ENCODE results near the gene IRS2.
A peak's percentile ranks its signal among the peaks of the same experiment; 100 is the strongest.

Gene IRS2

DNA sequence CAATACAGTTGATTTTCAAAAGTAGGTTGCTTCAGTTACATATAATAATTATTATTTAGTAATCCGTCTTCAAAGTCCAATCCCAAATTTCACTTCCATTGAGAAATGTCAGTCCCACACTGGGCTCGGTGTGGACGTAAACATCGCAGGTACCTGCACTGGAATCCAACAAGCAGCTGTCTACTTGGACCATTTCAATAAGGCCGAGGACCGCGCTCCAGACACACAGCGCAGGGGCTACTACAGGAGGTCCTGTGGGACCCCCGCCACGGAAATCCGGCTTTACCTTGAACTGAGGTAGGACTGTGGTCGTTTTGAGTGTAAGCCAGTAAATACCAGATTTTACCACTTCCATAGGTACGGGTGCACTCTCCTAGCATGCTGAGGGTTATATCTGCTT lies 30.8 kb downstream of the IRS2 start:
- Mint-ChIP-seq H3K27ac (no peak overlapping the region), H3K27me3 (ENCODE audit: low read depth) (no peaks in the 10 kb centered on the region), H3K4me3 (no peak overlapping the region), H3K4me1 (no peaks in the 10 kb centered on the region), H3K9me3 (no peaks in the 10 kb centered on the region), H3K36me3 (ENCODE audit: low read depth) (peaks cover 46% of the 10 kb centered on the region)
- no peak for TF ChIP-seq CTCF (IDR thresholded peaks at IDR 0.05; ENCODE audit: unreplicated experiment in 3 of 3)

GRCh38 chr13:109751477-109751876 lies 34.9 kb downstream of the IRS2 start:
- H3K4me3 Mint-ChIP-seq, result no peak overlapping the region
- no peak overlapping the region for H3K27ac Mint-ChIP-seq
- H3K9me3 Mint-ChIP-seq, result no peaks in the 10 kb centered on the region
- no peaks in the 10 kb centered on the region for H3K27me3 Mint-ChIP-seq (ENCODE audit: low read depth)
- no peaks in the 10 kb centered on the region for H3K4me1 Mint-ChIP-seq
- peaks cover 43% of the 10 kb centered on the region for H3K36me3 Mint-ChIP-seq (ENCODE audit: low read depth)
- no peak for TF ChIP-seq CTCF (IDR thresholded peaks at IDR 0.05; ENCODE audit: unreplicated experiment in 3 of 3)

DNA sequence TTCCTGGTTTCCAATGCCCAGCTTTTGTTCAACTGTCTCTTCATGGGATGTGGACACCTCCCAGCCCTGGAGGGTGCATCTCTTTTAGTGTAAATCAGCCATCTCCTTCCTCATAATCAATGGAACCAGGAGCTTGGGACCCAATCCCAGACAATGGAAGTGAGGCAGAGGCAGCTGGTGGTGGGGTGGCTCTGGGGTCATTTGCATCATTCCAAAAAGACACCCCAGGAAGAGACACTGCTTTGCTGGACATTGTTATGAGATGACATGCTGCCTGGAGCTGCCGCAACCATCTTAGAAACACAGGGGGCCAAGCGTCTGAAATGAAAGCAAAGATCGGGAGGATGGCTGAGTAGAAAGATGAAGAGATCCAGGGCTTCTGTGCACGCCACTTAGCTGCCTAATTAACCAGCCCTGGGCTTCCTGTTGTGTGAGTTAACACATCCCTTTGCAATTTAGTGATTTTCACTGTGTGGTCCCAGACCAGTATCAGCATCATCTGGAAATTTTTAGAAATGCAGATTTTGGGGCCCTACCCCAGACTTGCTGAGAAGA lies 36.1 kb downstream of the IRS2 start:
- Mint-ChIP-seq H3K36me3 (ENCODE audit: low read depth) (peaks cover 38% of the 10 kb centered on the region), H3K4me1 (no peaks in the 10 kb centered on the region), H3K9me3 (no peaks in the 10 kb centered on the region), H3K4me3 (no peak overlapping the region), H3K27me3 (ENCODE audit: low read depth) (peaks cover 3% of the 10 kb centered on the region), H3K27ac (no peak overlapping the region)
- no peak for TF ChIP-seq CTCF (IDR thresholded peaks at IDR 0.05; ENCODE audit: unreplicated experiment in 3 of 3)

DNA sequence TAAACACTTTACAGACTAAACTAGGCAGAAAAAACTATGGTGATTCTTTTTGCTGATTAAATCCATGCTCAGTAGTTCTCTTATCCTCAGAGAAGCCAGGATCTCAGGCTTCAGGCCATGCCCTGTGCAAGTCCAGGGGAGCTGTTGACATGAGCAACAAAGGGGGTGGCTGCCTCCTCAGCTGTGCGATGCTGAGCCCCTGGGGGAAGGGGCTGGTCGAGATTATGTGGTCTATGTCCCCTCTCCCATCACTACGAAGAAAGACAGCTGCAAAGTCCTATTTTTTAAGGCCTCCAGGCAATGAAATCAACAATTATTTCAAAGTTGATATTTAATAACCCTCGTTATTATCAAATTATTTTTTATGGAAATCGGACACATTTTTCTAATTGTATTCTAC lies 37.0 kb downstream of the IRS2 start:
- Mint-ChIP-seq H3K4me3 (no peak overlapping the region), H3K9me3 (no peaks in the 10 kb centered on the region), H3K4me1 (peaks cover 2% of the 10 kb centered on the region), H3K36me3 (ENCODE audit: low read depth) (peaks cover 30% of the 10 kb centered on the region), H3K27ac (no peak overlapping the region), H3K27me3 (ENCODE audit: low read depth) (peaks cover 3% of the 10 kb centered on the region)
- no peak for TF ChIP-seq CTCF (IDR thresholded peaks at IDR 0.05; ENCODE audit: unreplicated experiment in 3 of 3)

DNA sequence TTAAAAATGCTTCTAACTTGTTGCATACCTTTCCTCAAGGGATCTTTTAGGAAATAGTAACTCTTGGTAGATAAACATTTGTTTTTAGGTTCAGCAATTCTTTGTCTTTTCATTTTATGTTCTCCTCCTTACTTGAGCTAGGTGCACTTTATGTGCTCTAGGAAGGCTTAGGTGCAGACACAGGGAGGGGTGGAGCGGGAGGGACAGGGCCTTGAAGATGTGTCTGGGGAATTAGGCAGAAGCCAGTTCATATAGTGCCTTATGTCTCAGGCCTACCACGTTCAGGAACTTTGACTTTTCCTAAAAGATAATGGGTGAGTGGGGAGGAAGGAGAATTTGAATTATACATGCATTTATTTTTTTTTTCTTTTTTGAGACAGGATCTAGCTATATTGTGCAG lies 37.7 kb downstream of the IRS2 start:
- H3K27me3 Mint-ChIP-seq (ENCODE audit: low read depth), result peaks cover 3% of the 10 kb centered on the region
- peaks cover 9% of the 10 kb centered on the region for H3K4me1 Mint-ChIP-seq
- H3K9me3 Mint-ChIP-seq, result no peaks in the 10 kb centered on the region
- H3K36me3 Mint-ChIP-seq (ENCODE audit: low read depth), result peaks cover 26% of the 10 kb centered on the region
- H3K4me3 Mint-ChIP-seq, result no peak overlapping the region
- H3K27ac Mint-ChIP-seq, result no peak overlapping the region
- TF ChIP-seq CTCF (IDR thresholded peaks at IDR 0.05; ENCODE audit: unreplicated experiment in 3 of 3), result no peak

DNA sequence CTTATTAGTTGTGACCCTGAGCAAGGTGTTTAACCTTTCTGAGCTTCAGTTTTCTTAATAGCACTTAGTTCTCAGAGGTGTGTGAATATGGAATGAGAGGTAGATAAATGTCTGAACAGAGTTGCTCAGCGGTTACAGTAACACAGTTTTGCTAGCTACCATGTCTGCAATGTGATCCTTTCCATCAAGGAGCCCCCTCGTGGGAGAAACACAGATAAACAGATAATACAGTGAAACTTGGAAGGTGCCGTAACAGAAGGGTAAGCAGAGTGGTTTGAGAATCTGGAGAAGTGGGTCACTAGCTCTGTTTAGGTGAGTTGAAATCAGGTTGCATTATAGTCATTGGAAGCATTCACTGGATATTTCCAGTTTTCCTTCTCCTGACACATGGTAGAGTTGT lies 38.9 kb downstream of the IRS2 start:
- H3K9me3 Mint-ChIP-seq, result no peaks in the 10 kb centered on the region
- peaks cover 3% of the 10 kb centered on the region for H3K27me3 Mint-ChIP-seq (ENCODE audit: low read depth)
- peaks cover 18% of the 10 kb centered on the region for H3K36me3 Mint-ChIP-seq (ENCODE audit: low read depth)
- H3K4me3 Mint-ChIP-seq, result no peak overlapping the region
- H3K4me1 Mint-ChIP-seq, result peaks cover 10% of the 10 kb centered on the region
- H3K27ac Mint-ChIP-seq, result no peak overlapping the region
- TF ChIP-seq CTCF (IDR thresholded peaks at IDR 0.05; ENCODE audit: unreplicated experiment in 3 of 3), result peak in 1 of 3 experiments; percentile 24
